Measurements from ENCODE around the gene IL36G.
A peak's percentile ranks its signal among the peaks of the same experiment; 100 is the strongest.
"Not testable (repeated sequence)": the region's sequence is repeated elsewhere in the genome, so short reads cannot be mapped to it uniquely, and the experiment has no call there.

IL36G gene

DNA sequence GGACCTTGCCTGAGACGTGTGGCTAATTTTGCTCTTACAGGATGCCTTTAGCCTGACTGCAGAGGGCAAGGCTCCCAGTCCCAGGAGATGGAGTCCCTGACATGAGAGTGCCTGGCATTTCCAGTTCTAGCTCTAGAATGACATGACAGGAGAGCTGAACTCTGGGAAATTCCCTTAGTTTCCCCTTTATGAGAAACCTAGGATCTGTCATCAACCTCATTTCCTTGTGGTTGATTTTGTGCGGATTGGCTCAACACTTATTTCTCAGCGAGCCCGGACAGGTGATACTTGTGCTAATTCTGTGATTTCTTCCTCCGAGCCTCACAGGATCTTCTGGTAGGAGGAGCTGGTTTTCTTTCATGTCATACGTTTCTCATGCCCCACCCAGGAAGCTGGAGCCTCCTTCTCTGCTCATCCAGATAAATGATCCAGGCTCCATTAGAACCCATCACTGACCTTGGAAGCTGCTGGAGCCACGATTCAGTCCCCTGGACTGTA lies at the start of gene IL36G:
IL36G (plus strand) TSS at position 448 of the 498 bp plus-strand sequence. CDS start 633 bp downstream, outside the sequence.
- no peak for DNase-seq

DNA sequence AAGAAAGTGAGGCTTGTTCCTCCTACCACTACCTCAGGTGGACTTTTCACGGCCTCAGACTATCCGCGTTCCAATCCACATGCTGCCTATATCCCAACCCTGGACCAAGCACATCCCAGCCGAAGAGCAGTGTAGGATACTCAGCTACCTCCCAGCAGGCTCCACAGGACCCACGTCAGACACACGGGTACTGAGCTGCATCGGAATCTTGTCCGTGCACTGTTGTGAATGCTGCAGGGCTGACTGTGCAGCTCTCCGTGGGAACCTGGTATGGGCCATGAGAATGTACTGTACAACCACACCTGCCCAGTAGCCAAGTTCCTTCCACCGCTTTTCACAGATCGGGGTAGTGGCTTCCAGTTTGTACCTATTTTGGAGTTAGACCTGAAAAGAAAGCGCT lies 44.5 kb upstream of the IL36G start:
- DNase-seq, result no peak

DNA sequence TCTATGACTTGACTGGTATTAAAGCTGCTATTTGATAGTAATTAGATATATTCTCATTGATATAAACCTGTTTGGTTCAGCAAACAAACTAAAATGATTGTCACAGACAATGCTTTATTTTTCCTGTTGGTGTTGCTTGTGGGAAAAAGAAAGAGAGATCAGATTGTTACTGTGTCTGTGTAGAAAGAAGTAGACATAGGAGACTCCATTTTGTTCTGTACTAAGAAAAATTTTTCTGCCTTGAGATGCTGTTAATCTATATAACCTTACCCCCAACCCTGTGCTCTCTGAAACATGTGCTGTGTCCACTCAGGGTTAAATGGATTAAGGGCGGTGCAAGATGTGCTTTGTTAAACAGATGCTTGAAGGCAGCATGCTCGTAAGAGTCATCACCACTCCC lies 43.7 kb upstream of the IL36G start:
- DNase-seq, result not testable (repeated sequence)

DNA sequence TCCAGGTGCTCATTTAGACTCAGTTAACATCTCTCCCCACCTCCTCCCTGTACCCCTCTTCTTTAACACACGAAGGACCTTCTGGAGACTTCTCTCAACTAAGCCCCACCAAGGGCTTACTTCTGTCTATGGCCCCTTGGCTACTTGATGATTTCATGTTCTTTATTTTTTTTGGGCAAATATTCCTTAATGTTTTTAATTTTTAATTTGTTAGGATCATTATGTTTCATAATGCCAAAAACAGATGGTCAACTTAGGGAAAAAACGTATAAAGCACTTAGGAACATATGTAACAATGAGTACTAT lies 40.9 kb upstream of the IL36G start:
- no peak for DNase-seq

DNA sequence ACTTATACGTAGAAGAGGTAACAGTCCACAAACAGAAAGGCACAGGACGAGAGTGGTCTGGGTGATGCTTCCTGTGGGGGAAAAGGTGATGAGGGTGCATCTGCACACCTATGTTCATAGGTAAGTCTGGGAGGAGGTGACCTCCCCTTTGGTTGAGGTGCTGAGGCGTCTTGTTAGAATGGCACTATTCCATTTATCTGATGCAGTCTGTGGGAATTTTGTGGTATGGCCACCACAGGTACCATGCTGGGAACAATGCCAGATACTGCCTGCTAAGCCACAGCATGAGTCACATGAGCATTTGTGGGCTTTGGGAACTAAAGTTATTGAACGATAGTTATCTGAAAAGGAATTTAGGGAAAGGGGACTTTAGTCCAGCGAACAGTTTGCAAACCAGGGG lies 38.9 kb upstream of the IL36G start:
- DNase-seq, result no peak

DNA sequence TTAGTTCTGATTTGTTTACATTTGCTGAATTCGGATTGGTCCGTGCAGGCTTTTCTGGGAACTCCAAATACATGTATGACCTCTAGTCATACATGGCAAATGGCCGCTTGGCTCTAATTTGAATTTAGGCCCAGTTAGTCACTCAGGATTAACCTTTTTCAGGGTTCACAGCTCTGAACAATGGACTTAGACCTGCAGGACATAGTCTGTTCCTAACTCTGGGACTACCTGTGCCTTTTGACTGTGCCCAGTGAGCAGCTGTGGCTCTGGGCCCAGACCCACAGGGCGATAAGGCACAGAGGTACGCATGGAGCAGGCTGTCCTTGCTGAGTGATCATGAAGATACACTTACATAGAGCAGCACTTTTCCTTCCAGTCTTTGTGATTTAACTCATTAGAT lies 38.4 kb upstream of the IL36G start:
- no peak for DNase-seq

DNA sequence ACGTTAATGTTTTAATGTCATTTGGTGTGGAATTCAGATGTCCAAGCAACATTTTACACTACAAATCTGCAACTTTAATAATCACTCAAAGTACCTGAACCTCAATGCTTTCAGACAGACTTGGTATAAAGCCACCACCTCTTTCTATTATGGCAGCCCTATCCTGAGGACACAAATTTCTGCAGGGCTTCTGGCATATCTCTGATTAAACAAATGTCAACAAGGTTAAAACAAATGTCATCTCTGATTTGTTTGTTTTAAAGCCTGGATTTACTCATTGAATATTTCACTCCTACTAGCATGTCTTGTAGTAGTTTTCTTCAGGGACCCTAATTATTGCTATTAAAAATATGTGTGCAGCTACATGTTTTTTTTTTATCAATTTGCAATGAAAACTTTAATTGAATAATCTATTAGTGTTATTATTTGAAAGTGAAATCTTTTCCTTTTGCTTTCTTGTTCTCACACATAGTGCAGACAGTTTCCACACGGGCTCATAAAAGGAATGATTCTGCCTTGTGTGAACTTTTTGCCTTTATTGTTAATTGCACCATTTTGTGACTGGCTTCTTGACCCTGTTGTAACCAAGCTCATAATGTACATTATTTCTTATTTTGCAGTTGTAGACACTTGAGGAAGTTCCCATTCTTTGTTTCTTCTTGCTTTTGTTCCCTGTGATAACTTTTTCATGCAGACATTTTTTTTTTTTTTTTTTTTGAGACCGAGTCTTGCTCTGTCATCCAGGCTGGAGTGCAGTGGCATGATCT lies 36.8 kb upstream of the IL36G start:
- no peak for DNase-seq

DNA sequence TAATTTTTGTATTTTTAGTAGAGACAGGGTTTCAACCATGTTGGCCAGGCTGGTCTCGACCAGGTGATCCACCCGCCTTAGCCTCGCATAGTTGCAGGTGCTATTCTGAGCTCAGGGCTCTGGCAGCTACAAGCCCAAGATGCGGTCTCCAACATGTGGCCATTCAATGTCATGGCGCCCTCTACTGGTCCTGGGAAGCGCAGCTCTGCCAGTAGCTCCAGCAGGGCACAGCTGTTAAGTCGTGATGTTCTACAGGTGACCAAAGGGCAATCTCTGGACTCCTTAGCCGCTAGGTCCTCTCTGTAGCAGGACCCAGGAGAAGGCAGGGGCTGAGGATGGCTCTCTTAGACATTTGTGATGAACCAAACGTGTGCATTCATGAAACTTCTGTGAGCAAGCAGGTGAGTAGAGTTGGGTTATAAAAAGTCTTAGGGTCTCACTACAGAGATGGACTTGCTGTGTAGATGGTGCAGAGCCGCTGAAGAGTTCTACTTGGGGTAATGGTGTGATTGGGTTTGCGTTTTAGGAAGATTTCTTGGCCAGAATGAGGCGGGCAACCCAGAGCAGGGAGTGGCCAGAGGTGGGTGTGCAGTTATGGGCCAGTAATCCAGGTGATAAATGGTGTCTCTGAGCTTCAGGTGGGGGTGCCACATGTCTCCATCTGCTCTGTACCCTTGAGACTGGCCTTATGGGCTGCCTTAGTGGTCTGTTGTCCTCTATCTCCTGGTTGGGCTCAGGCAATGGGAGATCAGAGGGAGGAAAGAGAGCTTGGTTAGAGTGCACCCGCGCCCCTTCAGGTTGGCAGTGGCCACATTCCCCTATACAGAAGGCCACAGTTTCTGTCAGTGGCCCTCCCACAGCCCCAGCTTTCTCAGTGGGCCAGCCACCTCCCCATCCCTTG lies 35.8 kb upstream of the IL36G start:
- DNase-seq, result peak; percentile 56

DNA sequence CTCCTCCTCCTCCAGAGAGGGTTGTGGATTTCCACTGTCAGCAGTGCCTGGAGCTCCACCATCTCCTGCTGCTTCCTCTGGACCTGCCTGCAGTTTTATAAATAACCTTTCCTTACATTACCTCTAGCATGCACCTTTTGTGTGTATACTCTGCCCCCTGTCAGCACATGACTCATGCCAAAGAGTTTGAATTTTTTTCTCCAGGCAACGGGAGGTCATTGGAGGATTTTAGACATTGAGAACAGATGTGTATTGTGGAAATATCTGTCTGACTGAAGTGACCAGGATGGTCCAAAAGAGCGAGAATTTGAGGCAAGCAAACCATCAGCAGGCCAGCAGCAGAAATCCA lies 35.2 kb upstream of the IL36G start:
- DNase-seq, result no peak

DNA sequence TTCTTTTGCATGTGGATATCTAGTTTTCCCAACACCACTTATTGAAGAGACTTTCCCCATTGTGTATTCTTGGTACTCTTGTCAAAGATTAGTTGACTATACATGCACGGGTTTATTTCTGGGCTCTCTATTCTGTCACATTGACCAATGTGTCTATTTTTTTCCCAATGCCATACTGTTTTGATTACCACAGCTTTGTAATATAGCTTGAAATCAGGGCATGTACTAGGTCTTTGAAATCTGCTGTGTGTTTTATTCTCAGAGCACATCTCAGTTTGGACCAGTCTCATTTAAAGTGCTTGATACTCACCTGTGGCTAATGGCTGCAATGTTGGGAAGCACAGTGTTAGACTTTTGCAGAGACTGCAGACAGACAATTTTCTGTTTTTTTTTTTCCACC lies 32.8 kb upstream of the IL36G start:
- no peak for DNase-seq

DNA sequence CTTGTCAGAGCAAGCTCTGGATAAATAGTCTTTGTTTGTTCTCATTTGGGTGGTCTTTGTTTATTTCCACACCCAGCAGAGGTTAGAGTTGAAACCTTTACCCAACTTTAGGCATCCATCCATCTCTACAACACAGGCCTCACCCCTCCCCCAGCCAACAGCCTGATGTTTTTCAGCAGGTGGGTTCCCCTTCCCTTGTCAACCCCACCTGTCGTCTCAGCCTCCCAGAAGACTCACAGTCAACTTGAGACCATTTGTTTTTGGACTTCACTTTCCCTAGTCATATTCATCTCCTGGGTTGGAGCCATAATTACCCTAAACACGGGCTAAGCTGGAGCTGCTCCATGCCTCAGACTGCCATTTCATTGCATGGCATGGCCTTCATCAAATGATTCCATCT lies 31.7 kb upstream of the IL36G start:
- no peak for DNase-seq

DNA sequence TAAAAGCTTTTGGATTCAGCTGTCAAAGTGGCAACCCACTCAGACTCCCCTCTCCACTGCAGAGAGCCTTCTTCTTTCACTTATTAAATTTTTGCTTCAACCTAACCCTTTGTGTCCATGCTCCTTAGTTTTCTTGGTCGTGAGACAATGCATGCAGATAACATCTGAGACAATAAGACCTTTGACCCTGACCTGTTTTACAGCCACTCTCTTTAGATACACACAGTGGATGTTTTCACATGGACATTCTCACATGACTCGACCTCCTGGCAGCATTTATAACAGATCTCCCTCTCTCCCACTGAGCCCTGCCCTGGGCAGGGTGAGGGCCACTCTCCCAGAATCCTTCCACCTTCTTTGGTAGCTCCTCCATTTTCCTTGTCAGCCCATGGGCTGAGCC lies 30.4 kb upstream of the IL36G start:
- DNase-seq, result no peak

DNA sequence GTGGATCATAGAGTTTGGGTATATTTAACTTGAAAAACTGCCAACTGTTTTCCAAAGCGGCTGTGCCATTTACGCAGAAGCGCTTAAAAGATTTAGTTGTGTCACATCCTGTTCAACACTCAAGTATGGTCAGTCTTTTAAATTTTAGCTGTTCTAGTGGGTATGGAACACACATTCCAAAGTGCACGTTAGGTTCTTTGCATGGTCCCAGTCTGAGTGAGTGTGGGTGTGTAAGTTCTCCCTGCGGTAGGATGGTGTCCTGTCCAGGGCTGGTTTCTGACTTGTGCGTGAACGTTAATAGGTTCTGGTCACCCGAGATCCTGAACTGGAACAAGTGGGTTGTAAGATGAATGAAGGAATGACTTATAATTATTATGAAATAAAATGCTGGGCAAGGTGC lies 28.4 kb upstream of the IL36G start:
- DNase-seq, result no peak

DNA sequence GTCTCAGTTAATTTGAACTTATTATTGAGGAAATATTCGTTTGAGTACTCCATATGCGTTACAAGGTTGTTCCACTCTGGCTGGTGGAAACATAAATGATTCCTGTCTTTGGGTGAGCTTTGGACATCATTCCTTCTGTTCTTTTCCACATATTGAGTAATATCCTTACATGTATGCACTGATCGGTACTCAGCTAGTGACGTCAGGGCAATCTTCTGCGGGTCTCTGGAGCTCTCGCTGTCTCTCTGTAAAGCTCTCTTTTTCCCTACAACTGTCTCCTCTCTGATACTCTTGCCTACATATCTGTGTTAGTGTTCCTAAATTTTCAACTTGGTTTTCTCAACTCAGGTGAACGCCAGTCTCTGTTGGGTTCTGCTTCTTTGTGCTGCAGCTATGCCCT lies 23.4 kb upstream of the IL36G start:
- DNase-seq, result no peak

DNA sequence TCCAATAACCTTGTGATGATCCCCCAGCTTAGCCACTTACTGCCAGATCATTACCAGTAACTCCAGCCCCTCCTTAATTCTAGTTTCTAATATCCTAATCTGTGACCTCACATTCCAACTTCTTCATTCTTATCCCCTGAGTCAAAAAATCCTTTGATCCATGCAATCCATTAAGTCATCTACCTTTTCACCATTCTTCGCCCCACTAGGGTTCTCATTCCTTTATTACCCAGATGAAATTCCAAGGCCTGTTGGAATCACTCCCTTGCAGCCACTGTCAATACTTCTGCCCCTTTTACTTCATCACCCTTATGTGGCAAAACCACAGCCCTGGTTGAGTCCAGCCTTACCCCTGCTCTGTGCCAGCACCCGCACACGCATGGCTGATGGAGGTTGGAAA lies 20.3 kb upstream of the IL36G start:
- DNase-seq, result no peak

DNA sequence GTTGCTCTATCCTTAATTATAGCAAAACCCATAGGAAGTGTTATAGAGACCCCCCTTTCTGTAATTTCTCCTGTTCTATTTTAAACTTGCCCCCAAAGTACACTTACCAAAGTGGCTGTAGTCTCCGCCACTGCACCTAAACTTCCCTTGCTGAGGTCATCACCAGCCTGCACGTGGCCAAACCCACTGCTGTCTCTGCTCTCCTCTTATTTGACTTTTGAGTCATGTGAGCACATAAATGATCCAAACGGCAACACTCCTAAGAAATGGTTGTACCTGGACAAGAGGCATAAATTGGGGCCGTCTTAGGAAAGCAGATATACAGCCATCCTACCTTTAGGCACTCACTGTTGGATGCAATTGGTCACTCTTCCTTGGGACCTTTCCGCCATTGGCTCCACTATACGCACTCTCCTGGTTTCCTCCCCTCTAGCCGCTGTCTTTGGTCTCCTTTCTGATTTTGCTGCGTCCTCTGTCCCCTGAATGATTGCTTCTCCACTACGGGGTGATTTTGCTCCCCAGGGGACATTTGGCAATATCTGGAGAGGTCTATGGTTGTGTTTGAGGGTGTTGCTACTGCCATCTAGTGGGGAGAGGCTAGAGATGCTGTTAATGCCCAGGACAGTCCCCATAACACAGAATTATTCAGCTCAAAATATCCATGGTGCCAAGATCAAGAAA lies 19.2 kb upstream of the IL36G start:
- DNase-seq, result peak; percentile 22

DNA sequence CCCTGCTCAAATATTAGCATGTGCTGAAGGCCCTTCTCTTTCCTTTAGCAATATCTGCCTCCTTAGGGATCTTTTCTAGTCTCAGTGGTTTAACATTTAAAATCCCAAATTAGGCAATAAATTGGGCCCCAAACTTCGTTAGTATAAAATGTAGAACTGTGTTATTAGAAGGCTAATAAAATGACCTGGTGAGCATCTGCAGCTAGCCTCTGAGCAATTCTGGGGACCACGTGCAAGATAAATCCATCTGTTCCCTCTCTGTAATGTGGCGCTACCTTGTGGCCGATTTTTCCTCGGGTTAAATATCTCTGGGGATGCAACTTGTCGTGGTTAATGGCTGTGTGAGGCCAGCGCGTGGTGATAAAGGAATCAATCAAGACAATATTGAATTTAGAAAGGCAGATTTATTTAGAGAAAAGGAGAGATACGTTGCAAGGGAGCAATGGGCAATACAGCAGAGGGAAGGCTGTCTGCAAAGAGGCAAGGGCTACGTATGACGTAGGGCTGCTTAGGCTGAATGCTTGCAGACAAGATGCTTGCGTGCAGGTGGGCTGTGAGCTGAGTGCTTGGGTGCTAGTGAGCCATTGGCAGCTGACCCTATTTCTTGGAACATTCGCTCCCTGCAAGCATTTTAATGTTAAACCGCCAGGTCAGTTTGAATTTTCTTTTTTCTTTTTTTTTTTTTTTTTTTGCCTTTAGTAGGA lies 18.5 kb upstream of the IL36G start:
- no peak for DNase-seq

DNA sequence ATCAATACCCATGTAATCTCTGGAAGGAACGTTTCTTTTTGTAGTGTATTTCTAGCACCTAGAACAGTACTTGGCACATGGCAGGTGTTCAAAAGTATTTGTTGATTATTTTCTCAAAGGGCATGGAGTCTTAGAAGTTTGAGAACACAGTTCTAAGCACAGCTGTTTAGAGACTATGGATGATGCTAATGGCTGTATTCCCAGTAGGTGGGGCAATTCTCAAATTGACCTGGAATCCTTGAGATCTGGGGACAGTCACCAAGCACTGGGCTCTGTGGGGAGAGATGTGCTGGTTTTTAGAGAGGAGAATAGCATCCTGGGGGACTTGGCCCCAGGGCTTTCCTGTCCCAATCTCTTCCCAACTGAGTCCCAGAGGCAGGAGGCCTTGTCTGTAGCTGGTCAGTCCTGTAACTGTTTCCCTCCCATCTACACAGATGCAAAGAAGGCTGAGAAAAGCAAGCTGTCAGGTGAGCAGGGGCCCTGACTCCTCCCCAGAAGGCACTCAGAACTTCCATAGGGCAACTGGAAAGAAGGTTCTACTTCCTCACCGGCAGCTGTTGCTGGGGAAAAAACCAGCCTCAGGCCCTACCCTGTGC lies 17.5 kb upstream of the IL36G start:
- DNase-seq, result no peak

DNA sequence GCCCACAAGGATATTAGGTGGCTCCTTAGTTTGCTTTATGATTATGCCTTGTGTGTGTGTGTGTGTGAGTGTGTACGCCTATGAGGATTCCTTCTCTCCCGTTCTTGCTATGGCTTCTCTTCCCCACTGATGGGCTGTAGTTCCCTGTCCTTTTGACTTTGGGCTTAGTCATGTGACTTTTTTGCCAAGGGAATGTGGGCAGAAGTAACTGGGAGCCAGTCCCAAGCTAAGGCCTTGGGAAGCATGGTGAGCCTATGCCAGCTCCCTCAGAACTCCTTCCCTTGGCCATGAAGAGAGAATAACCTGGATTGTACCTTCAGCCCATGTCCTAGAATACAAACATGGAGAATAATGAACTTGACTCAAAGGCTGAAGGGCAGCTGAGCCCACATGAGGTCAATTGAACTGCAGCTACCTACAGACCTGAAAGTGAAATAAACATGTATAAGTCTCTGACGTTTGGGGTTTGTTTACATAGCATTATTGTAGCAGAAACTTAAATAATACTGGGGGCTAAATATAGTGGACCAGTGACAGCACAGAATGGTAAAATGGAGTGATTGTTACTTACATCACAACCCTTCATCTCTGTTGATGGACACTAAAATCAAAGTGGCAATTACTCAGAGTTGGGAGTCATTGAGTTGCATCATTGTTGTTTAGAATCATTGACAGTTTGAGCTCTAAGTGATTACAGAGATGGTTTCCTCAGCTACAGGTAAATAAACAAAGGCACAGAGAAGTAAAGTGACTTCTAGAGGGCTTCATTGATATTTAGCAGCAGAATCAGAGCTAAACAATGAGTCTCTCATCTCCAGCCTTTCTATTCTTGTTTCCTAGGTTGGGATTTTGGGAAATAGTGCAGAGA lies 15.3 kb upstream of the IL36G start:
- no peak for DNase-seq

DNA sequence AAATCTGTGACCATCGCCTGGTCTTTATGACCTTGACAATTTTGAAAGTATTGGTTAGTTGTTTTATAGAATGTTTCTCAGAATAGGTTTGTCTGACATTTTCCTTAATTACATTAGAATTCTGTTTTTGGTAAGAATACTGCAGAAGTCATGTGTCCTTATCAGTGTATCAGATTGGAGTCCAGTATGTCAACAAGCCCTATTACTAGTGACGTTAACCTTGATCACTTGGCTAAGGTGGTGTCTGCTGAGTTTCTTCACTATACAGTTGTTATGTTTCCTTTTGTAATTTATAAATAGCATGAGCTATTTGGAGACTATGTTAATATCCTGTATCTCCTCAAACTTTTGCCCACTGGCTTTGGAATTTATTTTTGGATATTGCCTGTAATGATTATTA lies 10.8 kb upstream of the IL36G start:
- no peak for DNase-seq

DNA sequence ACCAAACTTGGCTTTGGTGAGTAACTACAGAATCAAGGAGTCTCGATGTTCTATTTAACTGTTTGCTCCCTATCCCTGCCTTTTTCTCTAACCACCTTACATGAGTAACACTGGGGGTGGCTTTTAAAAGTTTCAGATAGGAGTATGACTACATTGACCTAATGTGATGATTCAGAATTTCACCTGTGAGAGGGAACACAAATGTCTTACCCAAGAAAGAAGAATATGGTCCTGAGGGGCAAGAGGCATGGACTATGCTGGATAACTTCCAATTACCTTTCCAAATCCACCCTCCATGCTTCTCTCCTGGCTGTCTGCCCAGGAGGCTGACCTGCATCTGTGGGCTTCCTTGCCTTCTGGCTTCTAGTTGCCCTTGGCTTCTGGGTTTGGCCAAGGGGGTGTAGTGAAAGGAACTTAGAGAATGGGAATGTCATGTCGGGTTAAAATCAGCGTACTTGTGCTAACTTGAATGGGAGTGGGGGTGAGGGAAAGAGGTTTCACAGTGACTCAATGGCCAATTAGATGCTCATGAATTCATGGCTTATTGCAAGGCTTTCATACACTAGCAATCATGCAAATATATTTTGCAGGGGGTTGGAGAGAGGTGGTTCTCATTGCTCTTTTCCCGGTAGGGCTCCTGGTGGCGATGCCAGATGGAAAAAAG lies 5.3 kb upstream of the IL36G start:
- no peak for DNase-seq
